GM12872 (cell line): ENCODE measurements around the gene HBA1.

Experiments
- CTCF ChIP-seq: IDR thresholded peaks from 3 replicates; pipeline ENCODE4 v1.5.1; 2011; ENCODE audit warnings: low read depth, mild to moderate bottlenecking, low read length, moderate library complexity; ENCODE audit not compliant: insufficient read depth

HBA1 gene

GRCh38 chr16:142405-142967 is 34.0 kb upstream of the HBA1 start:
- no peak for TF ChIP-seq CTCF

- no peak for TF ChIP-seq CTCF
Measured at GRCh38 chr16:143047-143446, 33.4 kb upstream of the HBA1 start.

GRCh38 chr16:143456-143855 is 33.0 kb upstream of the HBA1 start:
- TF ChIP-seq CTCF = no peak

GRCh38 chr16:144797-145252 is 31.7 kb upstream of the HBA1 start:
- TF ChIP-seq CTCF = no peak

- no peak for TF ChIP-seq CTCF
Measured at GRCh38 chr16:146646-147045, 29.8 kb upstream of the HBA1 start.

- TF ChIP-seq CTCF = no peak
Measured at GRCh38 chr16:149024-149660, 27.3 kb upstream of the HBA1 start.

- TF ChIP-seq CTCF = no peak
Measured at GRCh38 chr16:152141-153128, 24.0 kb upstream of the HBA1 start, which contains the start of gene HBZ. Gene HBZ, plus strand, starts transcription at chr16:152644. Its CDS starts 266 bp downstream, at chr16:152910.
